ENCODE results near the gene PAX2.

Gene PAX2

GRCh38 chr10:100825325-100825875 is 80.0 kb downstream of the PAX2 start:
- peaks cover 9% of the 10 kb centered on the region for H3K27me3 ChIP-seq (ENCODE audit: low read depth)
- no peaks in the 10 kb centered on the region for H3K36me3 ChIP-seq (replicated peaks)
- in situ Hi-C loops (cut with MboI; ENCODE audit: low sequenced_read_pairs), result no loop called here
- DNase-seq (ENCODE audit: low spot score in 2 of 2), result no peak
- peaks cover 12% of the 10 kb centered on the region for H3K4me1 ChIP-seq
- no peak overlapping the region for H3K4me3 ChIP-seq
- no peaks in the 10 kb centered on the region for H3K9me3 ChIP-seq

DNA sequence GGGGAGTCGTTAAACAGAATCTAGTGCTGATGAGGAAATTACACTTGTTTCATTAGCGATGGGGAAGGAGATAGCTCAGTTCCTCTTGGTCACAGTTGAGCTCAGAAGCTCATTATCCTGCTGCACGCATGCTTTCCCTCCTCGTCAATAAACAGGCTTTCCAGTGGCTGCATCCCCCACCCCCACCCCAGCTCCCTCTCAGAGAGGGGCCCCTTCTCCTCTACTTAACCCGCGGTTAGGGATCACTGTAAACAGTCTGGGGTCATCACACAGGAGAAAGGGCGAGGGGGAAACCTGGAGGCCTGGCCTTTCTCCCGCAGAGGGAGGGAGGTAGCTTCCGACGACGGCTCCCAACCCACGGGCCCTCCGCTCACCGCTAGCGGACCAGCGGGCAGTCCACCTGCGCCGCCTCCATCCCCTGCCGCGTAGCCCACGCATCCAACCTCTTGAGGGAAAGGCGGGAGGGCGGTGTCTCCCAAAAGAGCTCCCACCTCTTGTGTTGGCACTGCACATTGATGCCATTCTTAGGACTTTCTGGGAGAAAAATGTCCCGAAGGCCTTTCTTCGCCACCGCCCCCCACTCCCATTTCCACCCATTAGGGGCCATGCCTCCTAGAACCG is 80.8 kb downstream of the PAX2 start:
- H3K4me3 ChIP-seq, result no peak overlapping the region
- no peak for DNase-seq (ENCODE audit: low spot score in 2 of 2)
- peaks cover 12% of the 10 kb centered on the region for H3K4me1 ChIP-seq
- H3K27me3 ChIP-seq (ENCODE audit: low read depth), result peaks cover 9% of the 10 kb centered on the region
- no peaks in the 10 kb centered on the region for H3K9me3 ChIP-seq
- in situ Hi-C loops (cut with MboI; ENCODE audit: low sequenced_read_pairs), result no loop called here
- H3K36me3 ChIP-seq (replicated peaks), result no peaks in the 10 kb centered on the region

GRCh38 chr10:100826661-100826982 is 81.2 kb downstream of the PAX2 start:
- in situ Hi-C loops (cut with MboI; ENCODE audit: low sequenced_read_pairs), result no loop called here
- DNase-seq (ENCODE audit: low spot score in 2 of 2), result no peak
- H3K4me3 ChIP-seq, result no peak overlapping the region
- peaks cover 4% of the 10 kb centered on the region; the same call in 1 of the 2 replicates for H3K27me3 ChIP-seq (ENCODE audit: low read depth)
- H3K9me3 ChIP-seq, result no peaks in the 10 kb centered on the region
- peaks cover 12% of the 10 kb centered on the region for H3K4me1 ChIP-seq
- no peaks in the 10 kb centered on the region for H3K36me3 ChIP-seq (replicated peaks)

- Histone ChIP-seq H3K36me3 (replicated peaks) (no peaks in the 10 kb centered on the region), H3K9me3 (no peaks in the 10 kb centered on the region), H3K27me3 (ENCODE audit: low read depth) (peaks cover 4% of the 10 kb centered on the region; the same call in 1 of the 2 replicates), H3K4me3 (peak overlapping the region; percentile 28), H3K4me1 (peaks cover 12% of the 10 kb centered on the region)
- in situ Hi-C loops (cut with MboI; ENCODE audit: low sequenced_read_pairs), result no loop called here
- DNase-seq (ENCODE audit: low spot score in 2 of 2), result peak; percentile 61 to 85
Observed at GRCh38 chr10:100826983-100827818, 81.8 kb downstream of the PAX2 start.

DNA sequence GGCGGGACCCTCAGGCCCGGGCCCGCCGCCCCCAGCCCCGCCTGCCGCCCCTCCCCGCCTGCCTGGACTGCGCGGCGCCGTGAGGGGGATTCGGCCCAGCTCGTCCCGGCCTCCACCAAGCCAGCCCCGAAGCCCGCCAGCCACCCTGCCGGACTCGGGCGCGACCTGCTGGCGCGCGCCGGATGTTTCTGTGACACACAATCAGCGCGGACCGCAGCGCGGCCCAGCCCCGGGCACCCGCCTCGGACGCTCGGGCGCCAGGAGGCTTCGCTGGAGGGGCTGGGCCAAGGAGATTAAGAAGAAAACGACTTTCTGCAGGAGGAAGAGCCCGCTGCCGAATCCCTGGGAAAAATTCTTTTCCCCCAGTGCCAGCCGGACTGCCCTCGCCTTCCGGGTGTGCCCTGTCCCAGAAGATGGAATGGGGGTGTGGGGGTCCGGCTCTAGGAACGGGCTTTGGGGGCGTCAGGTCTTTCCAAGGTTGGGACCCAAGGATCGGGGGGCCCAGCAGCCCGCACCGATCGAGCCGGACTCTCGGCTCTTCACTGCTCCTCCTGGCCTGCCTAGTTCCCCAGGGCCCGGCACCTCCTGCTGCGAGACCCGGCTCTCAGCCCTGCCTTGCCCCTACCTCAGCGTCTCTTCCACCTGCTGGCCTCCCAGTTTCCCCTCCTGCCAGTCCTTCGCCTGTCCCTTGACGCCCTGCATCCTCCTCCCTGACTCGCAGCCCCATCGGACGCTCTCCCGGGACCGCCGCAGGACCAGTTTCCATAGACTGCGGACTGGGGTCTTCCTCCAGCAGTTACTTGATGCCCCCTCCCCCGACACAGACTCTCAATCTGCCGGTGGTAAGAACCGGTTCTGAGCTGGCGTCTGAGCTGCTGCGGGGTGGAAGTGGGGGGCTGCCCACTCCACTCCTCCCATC is 82.7 kb downstream of the PAX2 start:
- Histone ChIP-seq H3K4me1 (peaks cover 12% of the 10 kb centered on the region), H3K36me3 (replicated peaks) (no peaks in the 10 kb centered on the region), H3K9me3 (no peaks in the 10 kb centered on the region), H3K4me3 (peak overlapping the region; percentile 28), H3K27me3 (ENCODE audit: low read depth) (peaks cover under 1% of the 10 kb centered on the region; the same call in 1 of the 2 replicates)
- in situ Hi-C loops (cut with MboI; ENCODE audit: low sequenced_read_pairs), result no loop called here
- DNase-seq (ENCODE audit: low spot score in 2 of 2), result peak; percentile 49 to 81

DNA sequence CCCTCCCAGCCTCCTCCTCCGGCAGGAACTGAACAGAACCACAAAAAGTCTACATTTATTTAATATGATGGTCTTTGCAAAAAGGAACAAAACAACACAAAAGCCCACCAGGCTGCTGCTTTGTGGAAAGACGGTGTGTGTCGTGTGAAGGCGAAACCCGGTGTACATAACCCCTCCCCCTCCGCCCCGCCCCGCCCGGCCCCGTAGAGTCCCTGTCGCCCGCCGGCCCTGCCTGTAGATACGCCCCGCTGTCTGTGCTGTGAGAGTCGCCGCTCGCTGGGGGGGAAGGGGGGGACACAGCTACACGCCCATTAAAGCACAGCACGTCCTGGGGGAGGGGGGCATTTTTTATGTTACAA is 83.3 kb downstream of the PAX2 start:
- H3K36me3 ChIP-seq (replicated peaks), result no peaks in the 10 kb centered on the region
- in situ Hi-C loops (cut with MboI; ENCODE audit: low sequenced_read_pairs), result no loop called here
- no peaks in the 10 kb centered on the region for H3K9me3 ChIP-seq
- peak overlapping the region; percentile 28 for H3K4me3 ChIP-seq
- H3K4me1 ChIP-seq, result peaks cover 12% of the 10 kb centered on the region
- DNase-seq (ENCODE audit: low spot score in 2 of 2), result peak; percentile 42 to 73
- H3K27me3 ChIP-seq (ENCODE audit: low read depth), result no peaks in the 10 kb centered on the region

- Histone ChIP-seq H3K27me3 (ENCODE audit: low read depth) (no peaks in the 10 kb centered on the region), H3K9me3 (no peaks in the 10 kb centered on the region), H3K4me3 (peak overlapping the region; percentile 28), H3K4me1 (peaks cover 12% of the 10 kb centered on the region), H3K36me3 (replicated peaks) (no peaks in the 10 kb centered on the region)
- in situ Hi-C loops (cut with MboI; ENCODE audit: low sequenced_read_pairs), result no loop called here
- DNase-seq (ENCODE audit: low spot score in 2 of 2), result peak; percentile 16 to 62
Observed at GRCh38 chr10:100829097-100829870, 83.9 kb downstream of the PAX2 start.

DNA sequence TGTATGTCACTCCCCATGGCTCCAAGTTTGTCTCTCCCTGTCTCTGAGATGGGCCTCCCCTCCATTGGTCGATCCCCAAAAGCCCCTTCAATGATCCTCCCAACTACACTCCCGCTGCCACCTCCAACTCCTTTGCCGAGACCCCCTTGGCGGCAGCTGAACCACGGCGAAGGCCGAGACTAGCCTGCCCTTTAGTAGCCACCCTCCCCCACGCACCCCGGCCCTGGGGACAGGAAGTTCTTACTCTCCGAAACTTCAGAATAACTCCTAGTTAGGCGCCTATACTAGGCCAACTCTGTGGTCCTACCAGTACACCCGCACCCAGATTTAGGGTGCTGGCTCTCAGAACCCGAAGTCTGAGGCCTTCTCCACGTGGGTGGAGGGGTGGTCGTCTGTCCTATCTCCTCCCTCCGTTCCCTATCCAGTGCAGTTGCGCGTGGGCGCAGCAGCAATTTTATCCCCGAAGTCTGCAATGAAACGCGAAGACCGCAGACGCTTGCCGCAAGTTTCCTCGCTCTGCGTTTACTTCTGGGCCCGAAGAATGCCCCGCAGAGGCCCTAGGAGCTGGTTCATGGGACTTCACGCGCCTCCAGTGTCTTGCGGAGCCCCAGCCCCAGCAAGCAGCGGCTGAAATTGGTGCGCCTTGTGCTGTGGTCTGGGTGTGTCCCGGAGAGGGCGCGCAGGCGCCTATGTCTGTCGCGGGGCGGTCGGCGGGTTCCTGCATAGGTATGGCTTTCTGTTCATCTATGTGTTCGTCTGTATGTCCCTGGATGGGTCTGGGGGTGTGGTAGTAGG is 84.7 kb downstream of the PAX2 start:
- Histone ChIP-seq H3K27me3 (ENCODE audit: low read depth) (no peaks in the 10 kb centered on the region), H3K36me3 (replicated peaks) (no peaks in the 10 kb centered on the region), H3K4me1 (peaks cover 12% of the 10 kb centered on the region), H3K4me3 (no peak overlapping the region), H3K9me3 (no peaks in the 10 kb centered on the region)
- no peak for DNase-seq (ENCODE audit: low spot score in 2 of 2)
- in situ Hi-C loops (cut with MboI; ENCODE audit: low sequenced_read_pairs), result no loop called here

GRCh38 chr10:100830728-100831111 is 85.3 kb downstream of the PAX2 start:
- no peak overlapping the region for H3K4me3 ChIP-seq
- peaks cover 12% of the 10 kb centered on the region for H3K4me1 ChIP-seq
- H3K9me3 ChIP-seq, result no peaks in the 10 kb centered on the region
- no peak for DNase-seq (ENCODE audit: low spot score in 2 of 2)
- no peaks in the 10 kb centered on the region for H3K36me3 ChIP-seq (replicated peaks)
- H3K27me3 ChIP-seq (ENCODE audit: low read depth), result no peaks in the 10 kb centered on the region
- in situ Hi-C loops (cut with MboI; ENCODE audit: low sequenced_read_pairs), result no loop called here

- Histone ChIP-seq H3K4me1 (peaks cover 12% of the 10 kb centered on the region), H3K27me3 (ENCODE audit: low read depth) (no peaks in the 10 kb centered on the region), H3K4me3 (no peak overlapping the region), H3K36me3 (replicated peaks) (no peaks in the 10 kb centered on the region), H3K9me3 (no peaks in the 10 kb centered on the region)
- DNase-seq (ENCODE audit: low spot score in 2 of 2), result no peak
- in situ Hi-C loops (cut with MboI; ENCODE audit: low sequenced_read_pairs), result no loop called here
Observed at GRCh38 chr10:100831742-100832141, 86.4 kb downstream of the PAX2 start.

DNA sequence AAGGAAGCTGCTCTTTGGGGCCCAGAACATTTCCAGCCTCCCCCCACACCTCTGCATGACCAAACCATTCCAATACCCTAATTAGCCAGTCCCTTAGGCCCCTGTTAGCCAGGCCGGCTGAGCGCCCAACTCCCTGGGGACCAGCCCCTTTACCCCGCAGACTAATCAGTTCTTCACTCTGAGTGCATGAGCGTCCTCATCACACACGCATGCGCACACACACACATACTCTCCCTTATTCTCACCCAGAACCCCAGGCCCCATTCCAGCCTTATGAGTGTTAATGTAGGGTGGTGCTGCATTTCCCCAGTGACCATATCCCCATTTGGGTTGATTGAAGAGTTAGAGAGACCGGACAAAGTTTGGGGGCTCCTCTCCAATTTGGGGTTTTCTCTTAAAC is 90.4 kb downstream of the PAX2 start:
- in situ Hi-C loops (cut with MboI; ENCODE audit: low sequenced_read_pairs), result no loop called here
- no peaks in the 10 kb centered on the region for H3K9me3 ChIP-seq
- no peaks in the 10 kb centered on the region for H3K36me3 ChIP-seq (replicated peaks)
- DNase-seq (ENCODE audit: low spot score in 2 of 2), result no peak
- H3K4me1 ChIP-seq, result no peaks in the 10 kb centered on the region
- peaks cover 3% of the 10 kb centered on the region; the same call in 1 of the 2 replicates for H3K27me3 ChIP-seq (ENCODE audit: low read depth)
- H3K4me3 ChIP-seq, result no peak overlapping the region

DNA sequence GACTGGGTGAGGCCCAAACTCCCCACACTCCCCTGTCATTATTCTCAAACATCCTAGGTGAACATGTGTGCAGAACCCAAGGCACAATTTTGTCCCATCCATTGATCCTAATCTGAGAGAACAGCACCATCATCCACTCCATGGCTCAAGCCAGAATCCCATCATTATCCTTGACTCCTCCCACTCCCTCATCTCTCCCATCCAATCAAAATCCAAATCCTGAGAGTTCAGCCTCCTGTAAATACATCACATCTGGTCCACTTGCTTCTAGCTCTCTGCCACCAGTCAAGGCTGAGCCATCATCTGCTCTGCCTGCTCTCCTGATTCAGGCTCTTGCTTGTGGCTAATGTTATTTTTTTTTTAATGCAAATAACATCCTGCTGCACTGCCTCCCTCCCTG is 91.5 kb downstream of the PAX2 start:
- in situ Hi-C loops (cut with MboI; ENCODE audit: low sequenced_read_pairs), result no loop called here
- no peak for DNase-seq (ENCODE audit: low spot score in 2 of 2)
- H3K36me3 ChIP-seq (replicated peaks), result no peaks in the 10 kb centered on the region
- H3K27me3 ChIP-seq (ENCODE audit: low read depth), result peaks cover 3% of the 10 kb centered on the region; the same call in 1 of the 2 replicates
- no peaks in the 10 kb centered on the region for H3K9me3 ChIP-seq
- no peak overlapping the region for H3K4me3 ChIP-seq
- no peaks in the 10 kb centered on the region for H3K4me1 ChIP-seq
